HG03565 (cell line): ENCODE data around the gene URB2.
"Not testable (repeated sequence)": the region's sequence is repeated elsewhere in the genome, so short reads cannot be mapped to it uniquely, and the experiment has no call there.

ENCODE experiments used
- ATAC-seq: cut with Tn5 transposase; IDR thresholded peaks from one replicate; pipeline ENCODE4 v1.9.1; 2021; ENCODE audit warnings: mild to moderate bottlenecking, moderate library complexity; ENCODE audit not compliant: unreplicated experiment

The URB2 gene

DNA sequence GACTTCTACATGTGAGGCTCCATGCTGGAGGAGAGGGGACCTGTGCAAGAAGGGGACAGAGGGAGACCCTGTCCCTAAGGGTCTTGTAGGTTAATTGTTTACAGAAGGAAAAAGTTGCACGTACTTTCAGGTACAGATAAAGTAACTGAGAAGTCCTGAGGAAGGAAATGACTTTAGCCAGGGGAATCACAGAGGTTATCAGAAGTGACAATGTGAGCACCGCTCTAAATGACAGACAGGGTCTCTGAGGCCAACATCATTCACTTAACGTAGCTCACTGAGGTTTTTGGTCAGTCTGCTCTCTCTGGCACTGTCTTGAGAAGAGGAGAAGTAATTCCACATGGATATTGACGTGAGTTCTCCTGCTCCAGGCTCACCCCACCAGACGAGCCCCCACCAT, 12.1 kb upstream of the URB2 start:
- ATAC-seq = no peak

DNA sequence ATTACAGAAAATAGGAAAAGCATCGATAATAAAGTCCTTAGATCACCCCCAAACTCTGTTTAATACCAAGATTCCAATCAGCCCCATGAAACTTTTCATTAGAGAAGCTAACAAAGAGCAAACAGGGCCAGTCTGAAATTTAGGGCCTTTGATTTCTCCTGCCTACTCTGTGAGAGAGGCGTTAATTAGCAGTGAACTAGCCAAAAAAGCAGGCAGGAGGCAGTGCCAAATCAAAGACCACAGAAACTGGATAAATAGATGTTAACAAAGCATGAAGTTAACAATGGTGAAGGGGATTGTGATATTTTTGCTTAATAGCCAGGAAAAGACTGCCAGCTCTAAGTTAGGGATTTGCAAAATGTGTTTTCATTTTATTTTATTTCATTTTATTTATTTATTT, 11.3 kb upstream of the URB2 start:
- no peak for ATAC-seq

DNA sequence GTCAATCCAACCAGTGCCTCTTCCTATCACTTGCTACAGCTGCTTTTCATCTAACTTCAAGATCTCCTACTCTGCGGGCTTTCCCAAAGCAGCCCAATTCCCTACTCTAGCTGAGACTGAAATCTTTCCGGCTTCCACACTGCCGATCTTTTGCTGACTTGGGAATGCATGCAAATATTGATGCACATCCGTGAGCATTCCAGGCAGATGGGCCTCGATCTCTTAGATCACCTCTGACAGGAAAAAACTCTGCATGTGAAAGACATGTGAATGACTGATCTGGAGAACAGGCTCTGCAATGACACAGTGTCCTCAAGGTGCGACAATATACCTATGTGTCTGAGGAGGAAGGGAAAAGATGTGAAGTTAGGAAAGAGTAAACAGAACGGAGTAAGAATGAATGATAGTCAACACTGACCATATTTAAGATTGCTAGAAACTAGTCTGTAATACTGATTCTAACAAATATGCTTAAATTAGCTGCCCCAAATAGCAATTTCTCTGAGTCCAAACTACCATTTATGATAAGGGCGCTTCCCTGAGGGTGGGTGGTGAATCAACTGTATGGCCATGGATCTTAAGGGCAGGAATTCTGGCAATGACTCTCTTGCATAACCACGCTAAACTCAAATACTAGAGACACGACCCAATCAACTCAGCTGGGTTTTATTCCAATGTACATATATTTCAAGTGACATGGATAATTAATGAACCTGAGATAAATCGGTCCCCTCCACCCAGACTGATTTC, 8.5 kb upstream of the URB2 start:
- ATAC-seq = no peak

DNA sequence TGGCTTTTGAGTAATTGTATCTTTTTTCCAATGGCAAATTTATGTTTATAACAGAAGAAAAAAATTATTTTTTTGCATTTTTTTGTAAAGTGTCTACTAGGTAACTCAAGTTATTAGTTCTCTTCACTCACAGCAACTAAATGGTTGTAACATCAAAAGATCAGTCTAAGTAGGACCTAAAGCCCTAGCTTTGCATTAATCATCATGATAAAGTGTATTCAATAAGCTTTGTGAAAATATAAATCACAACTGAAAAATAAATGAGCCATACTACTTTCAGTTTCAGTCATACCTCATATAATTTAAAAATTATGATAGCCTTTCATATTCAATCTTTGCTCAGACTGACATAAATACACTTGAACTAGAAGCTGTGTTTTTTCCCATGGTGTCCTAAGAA, 7.0 kb upstream of the URB2 start:
- ATAC-seq = no peak

DNA sequence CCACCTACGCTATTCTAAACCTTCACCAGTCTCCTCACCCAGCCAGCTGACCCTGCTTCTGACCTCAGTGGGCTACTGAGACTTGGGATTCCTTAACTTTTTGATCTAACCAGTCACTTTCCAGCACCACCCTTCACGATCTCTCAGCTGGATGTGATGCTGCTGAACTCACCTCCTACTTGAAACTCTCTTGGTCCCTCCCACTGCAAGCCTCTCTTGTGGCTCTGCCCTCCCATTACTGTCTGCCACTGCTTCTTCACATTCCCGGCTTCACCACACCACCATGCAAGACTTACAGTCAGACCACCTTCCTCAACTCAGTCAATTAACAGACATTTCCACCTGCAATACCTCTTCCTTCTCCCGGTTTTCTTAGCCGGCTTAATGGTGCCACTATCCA, 6.4 kb upstream of the URB2 start:
- ATAC-seq = no peak

DNA sequence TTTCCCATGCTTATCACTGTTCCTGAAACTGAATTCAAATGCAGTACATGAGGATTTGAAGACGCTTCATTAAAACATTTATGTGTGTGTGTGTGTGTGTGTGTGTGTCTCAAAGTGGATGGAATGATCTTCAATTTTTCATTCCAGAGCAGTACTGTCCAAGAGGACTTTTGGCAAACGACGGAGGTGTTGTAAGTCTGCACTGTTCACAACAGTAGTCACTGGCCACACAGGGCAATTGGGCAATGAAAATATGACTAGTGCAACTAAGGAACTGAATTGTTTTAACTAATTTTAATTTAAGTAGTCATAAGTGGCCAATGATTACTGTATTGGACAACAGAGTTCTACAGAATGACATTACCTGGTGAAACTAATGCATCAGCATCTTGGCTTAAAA, 5.2 kb upstream of the URB2 start:
- ATAC-seq = no peak

DNA sequence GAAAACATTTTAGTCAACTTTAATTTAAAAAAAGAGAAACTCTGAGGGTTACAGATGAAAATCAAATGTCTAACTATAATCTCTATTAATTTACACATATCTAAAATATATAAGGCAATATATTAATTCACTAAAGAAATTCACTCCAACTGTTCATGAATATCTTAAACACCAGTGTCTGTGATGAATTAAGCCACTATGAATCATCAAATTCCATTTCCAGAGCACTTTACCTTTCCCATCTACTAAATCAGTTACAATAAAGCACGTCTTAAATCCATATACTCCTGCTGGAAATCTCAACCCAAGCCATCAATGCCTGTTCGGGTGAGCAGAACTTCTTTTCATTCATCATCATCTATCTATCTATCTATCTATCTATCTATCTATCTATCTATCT, 4.4 kb upstream of the URB2 start:
- ATAC-seq = no peak

DNA sequence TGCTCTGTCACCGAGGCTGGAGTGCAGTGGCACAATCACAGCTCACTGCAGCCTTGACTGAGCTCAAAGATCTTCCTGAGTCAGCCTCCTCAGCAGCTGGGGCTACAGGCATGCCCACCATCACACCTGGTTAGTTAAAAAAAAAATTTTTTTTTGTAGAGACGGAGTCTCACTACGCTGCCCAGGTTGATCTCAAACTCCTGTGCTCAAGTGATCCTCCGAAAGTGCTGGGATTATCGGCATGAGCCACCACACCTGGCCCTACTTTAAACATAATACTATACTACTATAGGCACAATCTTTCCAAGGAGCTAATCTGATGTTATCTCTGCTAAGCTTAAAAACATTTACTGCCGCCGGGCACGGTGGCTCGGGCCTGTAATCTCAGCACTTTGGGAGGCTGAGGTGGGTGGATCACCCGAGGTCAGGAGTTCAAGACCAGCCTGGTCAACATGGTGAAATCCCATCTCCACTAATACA, 3.4 kb upstream of the URB2 start:
- ATAC-seq = not testable (repeated sequence)

DNA sequence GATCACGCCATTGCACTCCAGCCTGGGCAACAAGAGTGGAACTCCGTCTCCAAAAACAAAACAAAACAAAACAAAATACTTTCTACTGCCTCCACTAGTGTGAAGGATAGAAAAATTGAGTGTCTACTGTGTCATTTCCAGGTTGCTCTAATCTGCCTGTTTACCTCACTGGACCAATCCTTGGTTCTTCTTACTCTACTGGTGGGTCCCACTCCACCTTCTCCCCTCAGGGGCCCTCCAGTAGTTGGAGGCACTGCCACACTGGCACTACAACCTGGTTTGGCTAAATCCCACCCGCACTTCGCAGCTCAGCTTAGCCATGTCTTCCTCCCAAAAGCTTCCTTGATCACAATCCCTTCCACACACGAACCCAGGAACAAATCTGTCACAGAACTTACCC, 2.8 kb upstream of the URB2 start:
- no peak for ATAC-seq

DNA sequence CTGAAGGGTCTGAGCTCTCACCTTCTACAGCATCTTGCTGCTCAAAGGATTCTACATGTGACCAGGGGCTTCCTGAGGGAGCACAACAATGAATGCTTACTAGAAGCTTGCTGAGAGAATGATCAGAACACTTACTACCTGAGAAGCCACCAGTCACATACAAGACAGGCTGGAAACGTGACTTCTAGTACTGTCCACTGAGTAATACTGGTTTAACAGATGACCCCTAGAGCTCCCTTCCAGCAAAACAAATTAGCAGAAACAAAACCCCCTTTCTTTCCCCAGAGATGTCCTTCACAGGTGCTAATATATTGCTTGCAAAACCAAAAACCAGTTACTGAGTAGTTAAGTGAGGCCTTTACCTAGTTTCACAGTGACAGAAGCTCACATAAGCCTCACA, 2.2 kb upstream of the URB2 start:
- no peak for ATAC-seq

DNA sequence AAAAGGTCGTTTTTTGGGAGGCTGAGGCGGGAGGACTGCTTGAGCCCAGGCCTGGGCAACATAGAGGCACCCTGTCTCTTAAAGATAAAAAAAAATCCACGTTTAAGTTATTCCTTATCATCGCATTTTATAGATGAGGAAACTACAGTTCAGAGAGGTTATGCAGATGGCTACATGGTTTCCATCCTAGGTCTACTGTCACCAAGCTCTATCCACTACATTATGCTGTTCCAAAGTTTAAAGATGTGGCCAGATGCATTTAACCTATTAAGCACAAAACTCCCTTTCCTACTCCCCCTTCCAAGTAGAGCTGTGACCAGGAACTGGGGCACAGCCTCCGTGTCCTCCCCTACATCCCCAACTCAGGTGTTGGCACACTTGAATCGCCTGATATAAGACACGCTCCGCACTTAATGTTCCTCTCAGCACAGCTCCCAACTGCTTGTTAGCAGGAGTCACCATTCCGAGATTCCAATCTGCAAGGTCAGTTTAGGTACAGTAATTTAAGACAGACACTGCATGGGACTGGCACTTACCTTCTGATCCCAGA, 1.5 kb upstream of the URB2 start:
- ATAC-seq = no peak

DNA sequence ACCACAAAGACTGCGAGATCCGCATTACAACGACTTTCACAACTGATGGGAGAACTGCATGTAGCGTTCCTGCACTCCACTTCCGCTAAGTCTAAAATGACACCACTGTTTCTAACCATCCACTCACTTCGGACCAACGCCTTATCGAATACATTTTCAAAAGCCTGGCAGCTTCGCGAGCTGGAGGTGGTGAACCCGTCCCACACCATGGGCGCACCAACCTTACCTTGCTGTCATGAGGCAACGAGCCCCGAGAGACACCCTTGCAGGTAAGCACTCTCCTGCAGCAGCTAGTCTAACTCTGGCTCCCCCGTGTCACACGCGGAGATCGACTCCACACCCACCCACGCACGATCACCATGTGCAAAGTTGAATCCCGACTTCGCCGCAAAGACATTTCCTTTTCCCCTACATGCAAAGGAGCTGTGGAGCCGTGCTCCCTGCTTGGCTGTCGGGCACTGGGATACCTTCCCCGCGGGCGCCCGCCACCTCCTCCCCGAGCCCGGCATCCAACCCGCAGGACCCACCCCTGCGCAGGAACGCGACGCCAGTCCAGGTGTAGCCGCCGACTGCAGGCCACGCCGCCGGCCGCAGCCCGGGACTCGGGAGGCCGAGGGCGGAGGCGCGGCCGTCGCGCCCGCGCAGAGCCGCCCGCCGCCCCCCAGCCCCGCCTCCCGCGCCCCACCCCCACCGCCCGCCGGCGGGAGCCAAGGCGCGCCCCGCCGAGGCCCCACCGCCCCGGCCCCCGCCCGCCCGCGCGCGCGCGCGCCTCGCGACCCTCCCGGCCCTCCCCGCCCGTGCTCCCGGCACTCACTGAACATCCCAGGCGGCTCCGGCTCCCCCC, 754 bp upstream of the URB2 start:
- peak; percentile 23 for ATAC-seq

DNA sequence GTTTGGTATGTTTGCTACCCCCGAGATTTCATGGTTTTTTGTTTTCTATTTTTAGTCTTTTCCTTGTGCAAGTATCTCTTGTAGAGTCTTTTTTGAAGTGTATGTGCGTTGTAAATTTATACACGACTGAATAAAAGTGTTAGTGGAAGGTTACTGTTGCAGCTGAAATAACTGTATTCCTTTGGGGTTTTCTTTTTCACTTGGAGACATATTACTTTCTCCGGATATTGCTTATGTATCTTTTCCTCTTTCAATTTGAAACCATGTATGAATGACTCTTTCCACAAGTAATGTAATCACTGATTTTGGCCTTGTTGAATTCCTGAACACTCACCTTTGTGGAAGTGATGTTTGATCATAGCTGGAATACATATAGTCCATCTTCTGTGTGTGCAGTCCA, 956 bp downstream of the URB2 start:
- no peak for ATAC-seq

DNA sequence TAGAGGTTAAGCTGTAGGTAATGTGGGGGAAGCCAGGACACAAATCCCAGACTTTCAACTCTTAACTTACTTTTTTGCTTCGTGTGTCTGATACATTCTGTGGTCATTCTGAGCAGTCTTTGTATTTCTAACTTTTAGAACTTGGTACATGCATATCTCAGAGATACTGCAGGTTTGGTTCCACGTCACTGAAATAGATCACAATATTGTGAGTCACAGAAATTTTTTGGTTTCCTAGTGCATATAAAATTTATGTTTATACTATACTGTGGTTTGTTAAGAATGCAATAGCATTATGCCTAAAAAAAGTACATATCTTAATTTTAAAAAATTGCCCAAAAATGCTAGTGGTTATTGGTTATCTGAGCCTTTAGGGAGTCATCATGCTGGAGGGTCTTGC, 3.2 kb downstream of the URB2 start:
- ATAC-seq = no peak

DNA sequence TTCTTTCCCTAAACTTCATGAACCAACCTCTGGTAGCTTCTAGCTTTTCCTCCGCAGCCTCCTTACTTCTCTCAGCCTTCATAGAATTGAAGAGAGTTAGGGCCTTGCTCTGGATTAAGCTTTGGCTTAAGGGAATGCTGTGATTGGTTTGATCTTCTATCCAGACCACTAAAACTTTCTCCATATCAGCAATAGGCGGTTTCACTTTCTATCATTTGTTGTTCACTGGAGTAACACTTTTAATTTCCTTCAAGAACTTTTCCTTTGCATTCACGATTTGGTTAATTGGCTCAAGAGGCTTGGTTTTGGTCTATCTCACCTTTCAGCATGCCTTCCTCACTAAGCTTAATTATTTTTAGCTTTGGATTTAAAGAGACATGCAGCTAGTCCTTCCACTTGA, 5.1 kb downstream of the URB2 start:
- no peak for ATAC-seq

DNA sequence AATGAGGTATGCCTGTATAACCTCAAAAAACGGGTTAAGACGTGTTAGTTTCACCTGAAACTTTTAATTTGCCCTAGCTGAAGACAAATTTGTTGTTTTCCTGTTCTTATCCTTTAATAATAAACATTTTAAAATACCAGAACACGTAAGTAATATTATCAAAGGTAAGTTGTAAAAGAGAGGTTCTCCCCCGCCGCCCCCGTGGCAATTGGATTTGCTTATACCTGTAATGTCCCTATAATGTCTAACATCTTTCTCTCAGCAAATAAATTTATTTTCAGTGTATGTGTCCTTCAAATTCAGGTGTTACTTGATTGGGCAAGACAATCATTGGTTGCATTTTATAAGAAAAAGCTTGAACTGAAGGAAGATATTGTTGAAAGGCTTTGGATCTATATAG, 5.9 kb downstream of the URB2 start:
- ATAC-seq = no peak

DNA sequence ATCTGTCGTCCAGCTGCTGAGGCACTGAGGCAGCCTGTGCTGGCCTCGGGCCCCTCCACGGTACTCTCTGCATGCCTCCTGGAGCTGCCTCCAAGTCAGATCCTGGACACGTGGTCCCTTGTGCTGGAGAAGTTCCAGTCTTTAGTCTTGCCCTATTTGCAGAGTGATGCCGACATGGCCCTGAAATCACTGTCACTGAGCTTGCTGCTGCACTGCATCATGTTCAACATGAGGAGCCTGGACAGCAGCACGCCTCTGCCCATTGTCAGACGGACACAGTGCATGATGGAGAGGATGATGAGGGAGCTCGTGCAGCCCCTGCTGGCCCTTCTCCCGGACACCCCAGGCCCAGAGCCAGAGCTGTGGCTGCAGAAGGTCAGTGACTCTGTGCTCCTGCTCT, 10.0 kb downstream of the URB2 start:
- no peak for ATAC-seq

DNA sequence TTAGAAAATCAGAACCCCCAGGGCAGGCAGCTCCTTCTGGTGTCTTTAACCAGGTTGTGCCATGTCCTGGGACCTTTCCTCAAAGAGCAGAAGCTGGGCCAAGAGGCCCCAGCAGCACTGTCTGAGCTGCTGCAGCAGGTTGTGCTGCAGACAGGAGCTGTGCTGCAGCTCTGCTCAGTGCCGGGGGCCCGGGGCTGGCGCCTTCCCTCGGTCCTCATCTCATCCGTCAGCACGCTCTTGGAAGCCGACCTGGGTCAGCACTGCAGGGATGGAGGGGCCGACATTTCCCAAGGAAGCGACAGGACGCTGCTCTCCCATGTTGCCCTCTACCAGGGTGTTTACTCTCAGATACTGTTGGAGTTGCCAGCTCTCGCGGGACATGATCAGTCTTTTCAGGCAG, 11.7 kb downstream of the URB2 start:
- no peak for ATAC-seq

DNA sequence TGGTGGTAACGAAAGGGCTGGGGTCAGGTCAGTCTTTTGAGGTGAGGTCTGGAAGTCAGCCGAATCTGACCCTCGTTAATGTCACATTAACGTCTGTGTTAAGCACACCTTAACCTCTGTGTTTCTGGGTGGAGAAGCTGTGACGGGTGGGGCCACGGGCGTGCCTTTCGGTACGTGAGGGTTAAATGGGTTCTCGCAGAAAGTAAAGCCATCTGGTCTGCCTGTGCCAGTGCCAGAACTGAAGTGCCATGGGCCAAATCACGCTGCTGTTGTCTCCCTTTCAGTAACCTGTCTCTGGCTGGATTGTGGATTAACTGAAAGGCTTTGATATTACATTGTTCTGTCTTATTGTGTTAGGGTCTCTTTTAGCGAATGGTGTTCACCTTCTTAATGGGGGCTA, 14.4 kb downstream of the URB2 start:
- ATAC-seq = no peak

DNA sequence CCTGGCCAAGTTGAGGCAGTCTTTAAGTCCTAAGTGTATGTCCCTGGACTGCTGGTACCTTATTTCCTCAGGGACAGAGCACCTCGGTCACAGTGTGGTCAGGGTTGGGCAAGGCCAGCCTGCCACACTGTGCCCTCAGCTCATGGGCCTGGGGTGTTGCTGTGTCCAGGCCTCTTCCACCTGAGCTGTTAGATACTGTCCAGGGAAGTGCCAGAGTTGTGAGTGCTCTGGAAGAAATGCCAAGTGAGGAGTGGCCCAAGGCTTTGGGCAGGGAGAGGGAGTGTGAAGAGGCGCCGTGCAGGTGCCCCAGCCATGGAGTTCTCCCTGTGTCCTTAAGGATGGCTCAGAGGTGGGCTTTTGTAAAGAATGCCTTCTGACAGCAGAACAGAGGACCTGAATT, 15.3 kb downstream of the URB2 start:
- no peak for ATAC-seq

DNA sequence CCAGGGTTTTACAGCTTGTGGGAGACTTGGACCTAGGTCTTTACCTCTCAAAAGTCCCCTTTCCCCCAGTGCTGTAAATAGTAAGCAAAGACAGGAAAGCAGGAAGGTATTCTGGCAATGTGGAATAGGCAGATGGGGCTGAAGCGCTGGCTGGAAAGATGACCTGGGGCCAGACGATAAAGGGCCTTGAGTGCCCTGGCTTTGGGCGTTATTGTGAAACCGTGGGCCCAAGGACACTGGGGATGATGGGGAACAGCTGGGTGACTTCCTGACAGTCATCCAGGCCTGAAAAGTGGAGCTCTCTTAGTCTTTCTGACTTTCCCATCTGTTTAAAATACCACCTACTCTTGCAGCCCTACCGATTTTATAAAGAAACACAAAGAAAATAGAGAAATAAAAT, 16.3 kb downstream of the URB2 start:
- no peak for ATAC-seq

DNA sequence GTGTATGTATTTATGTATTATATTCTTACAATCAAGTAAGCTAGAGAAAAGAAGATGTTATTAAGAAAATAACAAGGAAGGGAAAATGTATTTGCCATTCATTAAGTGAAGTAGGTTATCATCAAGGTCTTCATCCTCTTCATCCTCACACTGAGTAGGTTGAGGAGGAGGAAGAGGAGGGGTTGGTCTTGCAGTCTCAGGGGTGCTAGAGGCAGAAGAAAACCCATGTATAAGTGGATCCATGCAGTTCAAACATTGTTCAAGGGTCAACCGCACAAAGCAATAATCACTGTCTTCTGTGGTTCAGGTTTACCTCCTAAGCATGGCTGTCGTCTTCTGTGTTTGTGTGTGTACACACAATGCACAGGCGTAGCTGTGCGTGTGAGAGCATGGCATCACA, 16.9 kb downstream of the URB2 start:
- no peak for ATAC-seq
